GM23338 (cell line): ENCODE measurements around the gene SPATA13. TPM values are rescaled to one million over a fixed set of nuclear protein-coding genes. Genes with fewer than 3 reads are reported as not detected.
A peak's percentile ranks its signal among the peaks of the same experiment; 100 is the strongest.

Experiments
- ATAC-seq: fragments of 200-7000 bp; cut with Tn5 transposase; 3 replicates; pipeline ENCODE4 v1.9.1; 2020
- DNase-seq: peaks from one replicate; pipeline ENCODE4 v3.0.0-alpha.2; 2015; ENCODE audit warnings: low spot score
- H2AFZ ChIP-seq: fragments of 200-600 bp; sonication (generic); 2 replicates; pipeline ENCODE4 v1.8.0; 2016; ENCODE audit warnings: antibody characterized with exemption, mild to moderate bottlenecking, moderate library complexity
- H3F3A ChIP-seq: fragments of 200-600 bp; sonication (generic); replicated peaks from 2 replicates; pipeline ENCODE4 v1.8.0; 2017; ENCODE audit warnings: antibody characterized with exemption, mixed run types, low read depth
- H3K27ac ChIP-seq: fragments of 200-600 bp; sonication (generic); 2 replicates; pipeline ENCODE4 v1.6.1; 2016; ENCODE audit warnings: low read depth
- H3K27me3 ChIP-seq: fragments of 200-600 bp; sonication (generic); 2 replicates; pipeline ENCODE4 v1.8.0; 2016; ENCODE audit warnings: mild to moderate bottlenecking, mixed run types, moderate library complexity; ENCODE audit not compliant: insufficient read depth
- H3K36me3 ChIP-seq: fragments of 200-600 bp; sonication (generic); 2 replicates; pipeline ENCODE4 v1.8.0; 2016; ENCODE audit warnings: mild to moderate bottlenecking; ENCODE audit not compliant: insufficient read depth
- H3K4me1 ChIP-seq: fragments of 200-600 bp; sonication (generic); 2 replicates; pipeline ENCODE4 v1.8.0; 2016; ENCODE audit warnings: mild to moderate bottlenecking, moderate library complexity; ENCODE audit not compliant: insufficient read depth
- H3K4me2 ChIP-seq: fragments of 200-600 bp; sonication (generic); 2 replicates; pipeline ENCODE4 v1.7.1; 2017; ENCODE audit warnings: mixed run types
- H3K4me3 ChIP-seq: fragments of 200-600 bp; sonication (generic); 2 replicates; pipeline ENCODE4 v1.6.1; 2016; ENCODE audit warnings: mixed run types
- H3K79me2 ChIP-seq: fragments of 200-600 bp; sonication (generic); replicated peaks from 2 replicates; pipeline ENCODE4 v1.8.0; 2017; ENCODE audit warnings: mild to moderate bottlenecking; ENCODE audit not compliant: insufficient read depth
- H3K9me2 ChIP-seq: fragments of 200-600 bp; sonication (generic); 2 replicates; pipeline ENCODE4 v1.8.0; 2017; ENCODE audit not compliant: insufficient read depth
- H4K20me1 ChIP-seq: fragments of 200-600 bp; sonication (generic); replicated peaks from 2 replicates; pipeline ENCODE4 v1.8.0; 2017; ENCODE audit warnings: mild to moderate bottlenecking; ENCODE audit not compliant: insufficient read depth
- H3K27ac Mint-ChIP-seq: 2 replicates; pipeline ENCODE4 v1.8.0; 2020; ENCODE audit warnings: inconsistent platforms, mild to moderate bottlenecking, moderate library complexity, mixed read lengths
- H3K27me3 Mint-ChIP-seq: 3 replicates; pipeline ENCODE4 v1.8.0; 2022; ENCODE audit warnings: low read depth, mild to moderate bottlenecking, moderate library complexity, mixed read lengths, inconsistent platforms; ENCODE audit not compliant: insufficient read depth, poor library complexity
- H3K36me3 Mint-ChIP-seq: 3 replicates; pipeline ENCODE4 v1.8.0; 2021; ENCODE audit warnings: low read depth, mild to moderate bottlenecking, inconsistent platforms, moderate library complexity, mixed read lengths
- H3K4me1 Mint-ChIP-seq: 3 replicates; pipeline ENCODE4 v1.8.0; 2020; ENCODE audit warnings: mild to moderate bottlenecking, inconsistent platforms, mixed read lengths
- H3K4me3 Mint-ChIP-seq: 3 replicates; pipeline ENCODE4 v1.8.0; 2021; ENCODE audit warnings: moderate library complexity, mild to moderate bottlenecking, inconsistent platforms, mixed read lengths
- H3K9me3 Mint-ChIP-seq: 3 replicates; pipeline ENCODE4 v1.8.0; 2020; ENCODE audit warnings: moderate library complexity, mild to moderate bottlenecking, inconsistent platforms, mixed read lengths
- EZH2phosphoT487 ChIP-seq: fragments of 200-600 bp; sonication (generic); IDR thresholded peaks from one replicate; pipeline ENCODE4 v1.8.1; 2018; ENCODE audit warnings: antibody characterized with exemption; ENCODE audit not compliant: unreplicated experiment
- JUNB ChIP-seq: IDR thresholded peaks from one replicate; pipeline ENCODE4 v1.6.1; 2016; ENCODE audit warnings: antibody characterized with exemption; ENCODE audit not compliant: unreplicated experiment
- POLR2AphosphoS5 ChIP-seq: IDR thresholded peaks from 2 replicates; pipeline ENCODE4 v1.6.1; 2016; ENCODE audit warnings: antibody characterized with exemption, low read depth
- STAT1 ChIP-seq: IDR thresholded peaks from one replicate; pipeline ENCODE4 v1.6.1; 2016; ENCODE audit warnings: antibody characterized with exemption; ENCODE audit not compliant: unreplicated experiment
- ZNF331 ChIP-seq: fragments of 250-450 bp; sonication (Bioruptor Pico); IDR thresholded peaks from 2 replicates; pipeline ENCODE4 v1.5.0; 2020; ENCODE audit warnings: low read depth, mild to moderate bottlenecking, moderate library complexity
- polyA plus RNA-seq: library from polyadenylated mRNA; unstranded; fragments of >200 nt; fragmentation: Nextera tagmentation; extraction: Ambion mirVana; gene quantifications from 2 replicates; pipeline ENCODE4 v1.2.1, GENCODE V29; 2016
- total RNA-seq: library from RNA; depleted of rRNA; stranded (reverse); fragments of >200 nt; shearing (Covaris generic); gene quantifications from 2 replicates; pipeline ENCODE4 v1.2.3, GENCODE V29; 2014
- TF ChIP-seq, protein P1 (sequence below): fragments of 250-450 bp; sonication (Bioruptor Pico); IDR thresholded peaks from 2 replicates; pipeline ENCODE4 v1.5.0; 2020; ENCODE audit warnings: mild to moderate bottlenecking, moderate library complexity
- TF ChIP-seq, protein P2 (sequence below): IDR thresholded peaks from one replicate; pipeline ENCODE4 v1.6.1; 2018; ENCODE audit warnings: antibody characterized with exemption; ENCODE audit not compliant: unreplicated experiment

SPATA13 gene
- total and polyA plus RNA-seq, 2 experiments from 2014 or later, result 11.9 to 45.7 TPM

DNA sequence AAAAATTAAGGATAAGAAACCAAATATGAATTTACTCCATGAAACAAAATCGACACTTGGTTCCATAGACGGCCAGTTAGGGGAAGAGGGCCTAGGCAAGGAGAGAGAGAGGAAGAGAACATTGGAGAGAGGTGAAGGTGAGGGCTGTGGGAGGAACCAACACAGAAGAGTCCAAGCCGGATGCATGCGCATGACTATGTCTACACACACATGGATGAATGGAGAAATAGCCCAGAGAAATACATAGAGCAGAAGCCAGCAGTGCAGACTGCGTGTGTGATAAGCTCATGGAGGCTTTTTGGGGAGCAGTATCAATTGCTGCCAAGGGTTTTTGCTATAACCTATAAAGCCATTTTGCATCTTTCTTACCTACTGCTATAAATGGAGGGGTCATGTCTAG is 81.6 kb downstream of the SPATA13 start:
- Histone ChIP-seq H3K36me3 (no peaks in the 10 kb centered on the region; the same call in 1 of the 2 replicates), H3K27me3 (no peaks in the 10 kb centered on the region), H3K4me1 (peaks cover 16% of the 10 kb centered on the region), H3K4me2 (no peak overlapping the region), H3K9me2 (no peaks in the 10 kb centered on the region), H2AFZ (no peak overlapping the region), H3K4me3 (no peak overlapping the region), H3K79me2 (peaks cover 50% of the 10 kb centered on the region), H3F3A (no peaks in the 10 kb centered on the region), H4K20me1 (peaks cover 2% of the 10 kb centered on the region), H3K27ac (no peak overlapping the region)
- no peak overlapping the region for H3K4me3 Mint-ChIP-seq
- ATAC-seq, result no peak
- no peaks in the 10 kb centered on the region; the same call in 2 of the 3 replicates for H3K36me3 Mint-ChIP-seq
- H3K27me3 Mint-ChIP-seq, result peaks cover 3% of the 10 kb centered on the region
- peaks cover 29% of the 10 kb centered on the region for H3K4me1 Mint-ChIP-seq
- H3K27ac Mint-ChIP-seq, result 0 out of 2 replicates have a peak overlapping the region, but pooled peaks have one; percentile 88
- H3K9me3 Mint-ChIP-seq, result no peaks in the 10 kb centered on the region
- TF ChIP-seq, protein P1, sequence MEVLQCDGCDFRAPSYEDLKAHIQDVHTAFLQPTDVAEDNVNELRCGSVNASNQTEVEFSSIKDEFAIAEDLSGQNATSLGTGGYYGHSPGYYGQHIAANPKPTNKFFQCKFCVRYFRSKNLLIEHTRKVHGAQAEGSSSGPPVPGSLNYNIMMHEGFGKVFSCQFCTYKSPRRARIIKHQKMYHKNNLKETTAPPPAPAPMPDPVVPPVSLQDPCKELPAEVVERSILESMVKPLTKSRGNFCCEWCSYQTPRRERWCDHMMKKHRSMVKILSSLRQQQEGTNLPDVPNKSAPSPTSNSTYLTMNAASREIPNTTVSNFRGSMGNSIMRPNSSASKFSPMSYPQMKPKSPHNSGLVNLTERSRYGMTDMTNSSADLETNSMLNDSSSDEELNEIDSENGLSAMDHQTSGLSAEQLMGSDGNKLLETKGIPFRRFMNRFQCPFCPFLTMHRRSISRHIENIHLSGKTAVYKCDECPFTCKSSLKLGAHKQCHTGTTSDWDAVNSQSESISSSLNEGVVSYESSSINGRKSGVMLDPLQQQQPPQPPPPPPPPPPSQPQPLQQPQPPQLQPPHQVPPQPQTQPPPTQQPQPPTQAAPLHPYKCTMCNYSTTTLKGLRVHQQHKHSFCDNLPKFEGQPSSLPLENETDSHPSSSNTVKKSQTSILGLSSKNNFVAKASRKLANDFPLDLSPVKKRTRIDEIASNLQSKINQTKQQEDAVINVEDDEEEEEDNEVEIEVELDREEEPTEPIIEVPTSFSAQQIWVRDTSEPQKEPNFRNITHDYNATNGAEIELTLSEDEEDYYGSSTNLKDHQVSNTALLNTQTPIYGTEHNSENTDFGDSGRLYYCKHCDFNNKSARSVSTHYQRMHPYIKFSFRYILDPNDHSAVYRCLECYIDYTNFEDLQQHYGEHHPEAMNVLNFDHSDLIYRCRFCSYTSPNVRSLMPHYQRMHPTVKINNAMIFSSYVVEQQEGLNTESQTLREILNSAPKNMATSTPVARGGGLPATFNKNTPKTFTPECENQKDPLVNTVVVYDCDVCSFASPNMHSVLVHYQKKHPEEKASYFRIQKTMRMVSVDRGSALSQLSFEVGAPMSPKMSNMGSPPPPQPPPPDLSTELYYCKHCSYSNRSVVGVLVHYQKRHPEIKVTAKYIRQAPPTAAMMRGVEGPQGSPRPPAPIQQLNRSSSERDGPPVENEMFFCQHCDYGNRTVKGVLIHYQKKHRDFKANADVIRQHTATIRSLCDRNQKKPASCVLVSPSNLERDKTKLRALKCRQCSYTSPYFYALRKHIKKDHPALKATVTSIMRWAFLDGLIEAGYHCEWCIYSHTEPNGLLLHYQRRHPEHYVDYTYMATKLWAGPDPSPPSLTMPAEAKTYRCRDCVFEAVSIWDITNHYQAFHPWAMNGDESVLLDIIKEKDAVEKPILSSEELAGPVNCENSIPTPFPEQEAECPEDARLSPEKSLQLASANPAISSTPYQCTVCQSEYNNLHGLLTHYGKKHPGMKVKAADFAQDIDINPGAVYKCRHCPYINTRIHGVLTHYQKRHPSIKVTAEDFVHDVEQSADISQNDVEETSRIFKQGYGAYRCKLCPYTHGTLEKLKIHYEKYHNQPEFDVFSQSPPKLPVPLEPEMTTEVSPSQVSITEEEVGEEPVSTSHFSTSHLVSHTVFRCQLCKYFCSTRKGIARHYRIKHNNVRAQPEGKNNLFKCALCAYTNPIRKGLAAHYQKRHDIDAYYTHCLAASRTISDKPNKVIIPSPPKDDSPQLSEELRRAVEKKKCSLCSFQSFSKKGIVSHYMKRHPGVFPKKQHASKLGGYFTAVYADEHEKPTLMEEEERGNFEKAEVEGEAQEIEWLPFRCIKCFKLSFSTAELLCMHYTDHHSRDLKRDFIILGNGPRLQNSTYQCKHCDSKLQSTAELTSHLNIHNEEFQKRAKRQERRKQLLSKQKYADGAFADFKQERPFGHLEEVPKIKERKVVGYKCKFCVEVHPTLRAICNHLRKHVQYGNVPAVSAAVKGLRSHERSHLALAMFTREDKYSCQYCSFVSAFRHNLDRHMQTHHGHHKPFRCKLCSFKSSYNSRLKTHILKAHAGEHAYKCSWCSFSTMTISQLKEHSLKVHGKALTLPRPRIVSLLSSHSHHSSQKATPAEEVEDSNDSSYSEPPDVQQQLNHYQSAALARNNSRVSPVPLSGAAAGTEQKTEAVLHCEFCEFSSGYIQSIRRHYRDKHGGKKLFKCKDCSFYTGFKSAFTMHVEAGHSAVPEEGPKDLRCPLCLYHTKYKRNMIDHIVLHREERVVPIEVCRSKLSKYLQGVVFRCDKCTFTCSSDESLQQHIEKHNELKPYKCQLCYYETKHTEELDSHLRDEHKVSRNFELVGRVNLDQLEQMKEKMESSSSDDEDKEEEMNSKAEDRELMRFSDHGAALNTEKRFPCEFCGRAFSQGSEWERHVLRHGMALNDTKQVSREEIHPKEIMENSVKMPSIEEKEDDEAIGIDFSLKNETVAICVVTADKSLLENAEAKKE (CRISPR knock-in tag), result no peak
- TF ChIP-seq, protein P2, sequence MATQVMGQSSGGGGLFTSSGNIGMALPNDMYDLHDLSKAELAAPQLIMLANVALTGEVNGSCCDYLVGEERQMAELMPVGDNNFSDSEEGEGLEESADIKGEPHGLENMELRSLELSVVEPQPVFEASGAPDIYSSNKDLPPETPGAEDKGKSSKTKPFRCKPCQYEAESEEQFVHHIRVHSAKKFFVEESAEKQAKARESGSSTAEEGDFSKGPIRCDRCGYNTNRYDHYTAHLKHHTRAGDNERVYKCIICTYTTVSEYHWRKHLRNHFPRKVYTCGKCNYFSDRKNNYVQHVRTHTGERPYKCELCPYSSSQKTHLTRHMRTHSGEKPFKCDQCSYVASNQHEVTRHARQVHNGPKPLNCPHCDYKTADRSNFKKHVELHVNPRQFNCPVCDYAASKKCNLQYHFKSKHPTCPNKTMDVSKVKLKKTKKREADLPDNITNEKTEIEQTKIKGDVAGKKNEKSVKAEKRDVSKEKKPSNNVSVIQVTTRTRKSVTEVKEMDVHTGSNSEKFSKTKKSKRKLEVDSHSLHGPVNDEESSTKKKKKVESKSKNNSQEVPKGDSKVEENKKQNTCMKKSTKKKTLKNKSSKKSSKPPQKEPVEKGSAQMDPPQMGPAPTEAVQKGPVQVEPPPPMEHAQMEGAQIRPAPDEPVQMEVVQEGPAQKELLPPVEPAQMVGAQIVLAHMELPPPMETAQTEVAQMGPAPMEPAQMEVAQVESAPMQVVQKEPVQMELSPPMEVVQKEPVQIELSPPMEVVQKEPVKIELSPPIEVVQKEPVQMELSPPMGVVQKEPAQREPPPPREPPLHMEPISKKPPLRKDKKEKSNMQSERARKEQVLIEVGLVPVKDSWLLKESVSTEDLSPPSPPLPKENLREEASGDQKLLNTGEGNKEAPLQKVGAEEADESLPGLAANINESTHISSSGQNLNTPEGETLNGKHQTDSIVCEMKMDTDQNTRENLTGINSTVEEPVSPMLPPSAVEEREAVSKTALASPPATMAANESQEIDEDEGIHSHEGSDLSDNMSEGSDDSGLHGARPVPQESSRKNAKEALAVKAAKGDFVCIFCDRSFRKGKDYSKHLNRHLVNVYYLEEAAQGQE, result no peak
- no peak for TF ChIP-seq STAT1
- no peak for TF ChIP-seq ZNF331 (CRISPR knock-in tag)
- TF ChIP-seq EZH2phosphoT487, result no peak
- TF ChIP-seq POLR2AphosphoS5, result no peak
- no peak for TF ChIP-seq JUNB
- DNase-seq, result no peak
